DND-41 (cell line): Measurements from ENCODE around the gene TMEM184A.

Experiments
- ATAC-seq: fragments of 200-7000 bp; cut with Tn5 transposase; 3 replicates; pipeline ENCODE4 v1.9.1; 2021; ENCODE audit warnings: low read depth; ENCODE audit not compliant: insufficient read depth
- DNase-seq: peaks from one replicate; pipeline ENCODE4 v3.0.0-alpha.2; 2020
- H2AFZ ChIP-seq: 2 replicates; pipeline ENCODE4 v1.6.0; 2012; ENCODE audit warnings: low read depth, low read length
- H3K27ac ChIP-seq: 2 replicates; pipeline ENCODE4 v1.5.1; 2012; ENCODE audit warnings: low read length, inconsistent platforms
- H3K27me3 ChIP-seq: fragments of 200-600 bp; sonication (generic); 2 replicates; pipeline ENCODE4 v1.6.0; 2012; ENCODE audit warnings: low read length, mild to moderate bottlenecking, inconsistent platforms; ENCODE audit not compliant: insufficient read depth, poor library complexity
- H3K36me3 ChIP-seq: 2 replicates; pipeline ENCODE4 v1.5.1; 2012; ENCODE audit warnings: low read length, inconsistent platforms; ENCODE audit not compliant: insufficient read depth
- H3K4me1 ChIP-seq: 2 replicates; pipeline ENCODE4 v1.5.1; 2012; ENCODE audit warnings: mild to moderate bottlenecking, low read length; ENCODE audit not compliant: insufficient read depth
- H3K4me2 ChIP-seq: 2 replicates; pipeline ENCODE4 v1.6.0; 2012; ENCODE audit warnings: mild to moderate bottlenecking, moderate library complexity, low read length, inconsistent platforms; ENCODE audit not compliant: insufficient read depth
- H3K4me3 ChIP-seq, 2 experiments: fragments of 200-600 bp in 1 of 2; shearing (Covaris generic) in 1 of 2; 2 replicates each; pipeline ENCODE4 v1.5.1; 2012 to 2016; ENCODE audit warnings: inconsistent platforms in 2 of 2, low read length in 2 of 2, mild to moderate bottlenecking in 2 of 2, low read depth in 1 of 2, moderate library complexity in 1 of 2
- H3K79me2 ChIP-seq: 2 replicates; pipeline ENCODE4 v1.6.0; 2012; ENCODE audit warnings: low read length, inconsistent platforms; ENCODE audit not compliant: insufficient read depth
- H3K9ac ChIP-seq: 2 replicates; pipeline ENCODE4 v1.6.0; 2012; ENCODE audit warnings: low read depth, mild to moderate bottlenecking, inconsistent platforms, low read length, moderate library complexity
- H3K9me3 ChIP-seq: 2 replicates; pipeline ENCODE4 v1.5.1; 2012; ENCODE audit warnings: low read length, moderate library complexity, mild to moderate bottlenecking, inconsistent platforms; ENCODE audit not compliant: insufficient read depth, severe bottlenecking
- H4K20me1 ChIP-seq: 2 replicates; pipeline ENCODE4 v1.6.0; 2012; ENCODE audit warnings: low read length; ENCODE audit not compliant: insufficient read depth
- EZH2 ChIP-seq: IDR thresholded peaks from 3 replicates; pipeline ENCODE4 v1.6.1; 2012; ENCODE audit warnings: borderline replicate concordance, low read depth, mild to moderate bottlenecking, moderate library complexity, low read length, inconsistent platforms; ENCODE audit not compliant: severe bottlenecking
- TF ChIP-seq, protein P1 (sequence below): IDR thresholded peaks from 2 replicates; pipeline ENCODE4 v1.5.1; 2012; ENCODE audit warnings: borderline replicate concordance, low read length, moderate library complexity, mild to moderate bottlenecking; ENCODE audit not compliant: poor library complexity, severe bottlenecking; ENCODE audit errors: extremely low read depth

TMEM184A gene

DNA sequence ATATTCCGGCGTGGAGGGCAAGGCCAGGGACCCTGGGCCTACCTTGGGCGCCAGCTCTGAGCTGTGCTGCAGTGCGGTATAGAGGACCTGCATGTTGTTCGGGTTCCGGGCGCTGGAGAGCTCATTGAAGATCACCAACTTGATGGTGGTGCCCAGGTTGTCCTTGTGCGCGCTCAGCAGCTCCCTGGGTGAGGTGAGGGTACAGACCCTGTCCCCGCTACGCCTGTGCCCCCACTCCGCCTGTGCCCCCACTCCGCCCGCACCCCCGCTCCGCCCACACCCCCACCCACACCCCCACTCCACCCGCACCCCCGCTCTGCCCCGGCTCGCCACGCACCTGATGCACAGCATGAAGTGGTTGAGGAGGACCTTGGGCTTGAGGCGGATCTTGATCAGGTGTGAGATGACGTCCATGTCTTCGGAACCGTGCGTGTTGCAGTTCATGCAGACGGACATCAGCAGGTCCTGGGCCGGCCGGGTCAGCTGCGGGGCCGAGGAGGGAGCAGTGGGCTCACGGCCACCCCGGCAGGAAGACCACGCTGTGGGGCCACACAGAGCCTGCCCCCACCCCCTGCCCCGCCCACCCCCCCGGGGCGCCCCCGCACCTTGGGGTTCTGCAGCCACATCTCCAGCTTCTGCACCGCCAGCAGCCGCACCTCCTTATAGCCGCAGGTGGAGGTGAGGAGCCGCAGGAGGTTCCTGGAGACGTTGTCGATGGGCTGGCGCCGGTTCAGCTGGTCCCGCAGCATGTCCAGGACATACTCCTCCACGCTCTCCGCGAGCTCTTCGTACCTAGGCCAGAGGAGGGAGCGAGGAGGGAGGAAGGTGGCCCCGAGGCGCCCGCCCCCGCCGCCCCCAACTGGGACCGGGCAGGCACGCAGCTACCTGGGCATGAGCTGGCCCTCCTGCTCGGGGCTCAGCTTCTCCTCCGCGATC lies 57.4 kb downstream of the TMEM184A start:
- TF ChIP-seq, protein P1, sequence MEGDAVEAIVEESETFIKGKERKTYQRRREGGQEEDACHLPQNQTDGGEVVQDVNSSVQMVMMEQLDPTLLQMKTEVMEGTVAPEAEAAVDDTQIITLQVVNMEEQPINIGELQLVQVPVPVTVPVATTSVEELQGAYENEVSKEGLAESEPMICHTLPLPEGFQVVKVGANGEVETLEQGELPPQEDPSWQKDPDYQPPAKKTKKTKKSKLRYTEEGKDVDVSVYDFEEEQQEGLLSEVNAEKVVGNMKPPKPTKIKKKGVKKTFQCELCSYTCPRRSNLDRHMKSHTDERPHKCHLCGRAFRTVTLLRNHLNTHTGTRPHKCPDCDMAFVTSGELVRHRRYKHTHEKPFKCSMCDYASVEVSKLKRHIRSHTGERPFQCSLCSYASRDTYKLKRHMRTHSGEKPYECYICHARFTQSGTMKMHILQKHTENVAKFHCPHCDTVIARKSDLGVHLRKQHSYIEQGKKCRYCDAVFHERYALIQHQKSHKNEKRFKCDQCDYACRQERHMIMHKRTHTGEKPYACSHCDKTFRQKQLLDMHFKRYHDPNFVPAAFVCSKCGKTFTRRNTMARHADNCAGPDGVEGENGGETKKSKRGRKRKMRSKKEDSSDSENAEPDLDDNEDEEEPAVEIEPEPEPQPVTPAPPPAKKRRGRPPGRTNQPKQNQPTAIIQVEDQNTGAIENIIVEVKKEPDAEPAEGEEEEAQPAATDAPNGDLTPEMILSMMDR, result no peak
- no peak for TF ChIP-seq EZH2
- Histone ChIP-seq H3K36me3 (peaks cover 92% of the 10 kb centered on the region), H4K20me1 (peaks cover 37% of the 10 kb centered on the region)

GRCh38 chr7:1497293-1497927 lies 58.6 kb downstream of the TMEM184A start:
- ATAC-seq (no peak), DNase-seq (no peak)
- no peak overlapping the region for H2AFZ ChIP-seq
- peaks cover 11% of the 10 kb centered on the region for H3K4me1 ChIP-seq
- no peak overlapping the region for H3K4me2 ChIP-seq
- H3K9ac ChIP-seq, result no peak overlapping the region
- H3K27me3 ChIP-seq, result no peaks in the 10 kb centered on the region
- no peak overlapping the region for H3K27ac ChIP-seq
- peaks cover 20% of the 10 kb centered on the region for H3K79me2 ChIP-seq
- H3K9me3 ChIP-seq, result no peaks in the 10 kb centered on the region
- peaks cover 25% of the 10 kb centered on the region for H4K20me1 ChIP-seq
- TF ChIP-seq, protein P1, result no peak
- no peak for TF ChIP-seq EZH2
- no peak overlapping the region for H3K4me3 ChIP-seq
- H3K36me3 ChIP-seq, result peaks cover 91% of the 10 kb centered on the region

More for the DNA sequence above, 57.4 kb downstream of the TMEM184A start:
- no peak overlapping the region for H3K4me2 ChIP-seq
- H3K27ac ChIP-seq, result no peak overlapping the region
- peaks cover 23% of the 10 kb centered on the region for H3K4me1 ChIP-seq
- H3K4me3 ChIP-seq, result no peak overlapping the region
- peaks cover 32% of the 10 kb centered on the region for H3K79me2 ChIP-seq
- ATAC-seq, result no peak
- H3K9ac ChIP-seq, result no peak overlapping the region
- H3K9me3 ChIP-seq, result no peaks in the 10 kb centered on the region
- no peaks in the 10 kb centered on the region for H3K27me3 ChIP-seq
- no peak for DNase-seq
- H2AFZ ChIP-seq, result no peak overlapping the region

GRCh38 chr7:1496531-1497292 lies 59.3 kb downstream of the TMEM184A start:
- H2AFZ ChIP-seq, result no peak overlapping the region
- TF ChIP-seq EZH2, result no peak
- TF ChIP-seq, protein P1, result no peak
- no peak overlapping the region for H3K4me3 ChIP-seq
- peaks cover 89% of the 10 kb centered on the region for H3K36me3 ChIP-seq
- H3K27me3 ChIP-seq, result no peaks in the 10 kb centered on the region
- H3K9ac ChIP-seq, result no peak overlapping the region
- peaks cover 18% of the 10 kb centered on the region for H4K20me1 ChIP-seq
- peaks cover 4% of the 10 kb centered on the region for H3K4me1 ChIP-seq
- no peak overlapping the region for H3K27ac ChIP-seq
- DNase-seq, result no peak
- no peaks in the 10 kb centered on the region for H3K9me3 ChIP-seq
- no peak for ATAC-seq
- H3K4me2 ChIP-seq, result no peak overlapping the region
- peaks cover 13% of the 10 kb centered on the region for H3K79me2 ChIP-seq
